ENCODE measurements around the gene DUSP28. TPM values are rescaled to one million over a fixed set of nuclear protein-coding genes. Genes with fewer than 3 reads are reported as not detected.

The DUSP28 gene
- total RNA-seq, 1 experiment from 2014 or later = 10.7 TPM

DNA sequence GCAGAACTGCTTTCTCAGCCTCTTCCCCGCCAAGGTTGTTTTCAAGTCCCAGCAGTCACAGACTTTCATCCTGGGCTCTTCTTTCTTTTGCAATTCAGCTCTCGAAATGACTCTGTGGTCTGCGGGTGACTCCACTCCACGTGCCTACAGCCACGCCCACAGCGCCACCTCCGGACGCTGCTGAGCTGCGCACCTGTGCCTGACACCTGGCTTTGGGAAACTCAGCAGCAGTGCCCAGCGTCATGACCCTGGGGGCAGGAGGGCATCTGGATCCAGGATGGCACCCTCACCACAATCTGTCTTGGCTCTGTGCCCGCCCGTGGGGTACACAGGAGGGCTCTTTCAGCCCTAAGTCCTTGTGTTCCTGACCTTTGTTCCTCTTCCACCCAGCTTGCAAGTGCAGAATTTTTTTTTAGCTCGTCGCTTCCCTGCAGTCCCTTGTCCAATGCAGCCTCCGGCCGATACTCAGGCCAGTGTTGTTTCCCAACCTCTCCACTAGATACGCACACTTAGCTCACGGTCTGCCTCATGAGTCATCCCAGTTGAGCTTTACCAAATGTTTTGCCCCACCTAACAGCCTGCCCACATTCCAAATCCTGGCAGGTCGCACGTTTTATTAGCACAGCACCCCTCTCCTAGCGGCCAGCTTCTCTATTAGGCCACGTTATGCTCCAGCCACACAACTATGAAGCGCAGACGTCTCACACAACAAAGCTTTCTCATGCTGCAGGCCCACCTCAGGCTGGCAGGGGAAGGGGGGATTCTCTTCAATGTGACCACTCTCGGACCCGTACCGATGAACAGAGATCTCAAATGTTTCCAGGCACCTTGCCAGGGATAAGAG lies 19.8 kb downstream of the DUSP28 start:
- peaks cover 22% of the 10 kb centered on the region for H3K4me1 ChIP-seq (ENCODE audit: control insufficient read depth, insufficient read depth, low read length)
- H3K9me3 ChIP-seq (ENCODE audit: control insufficient read depth, insufficient read depth, low read depth, low read length) = no peaks in the 10 kb centered on the region; the same call in 1 of the 2 replicates
- no peaks in the 10 kb centered on the region for H3K27me3 ChIP-seq (ENCODE audit: control insufficient read depth, insufficient read depth, low read length)
- DNase-seq (ENCODE audit: low read depth, low spot score) (no peak), ATAC-seq (peak; percentile 74)
- CTCF ChIA-PET = interaction anchor here (0.7 to 1.0 kb wide), 2 partner anchors 66 to 142 kb away, joined by 3 read pairs; no protein-coding TSS in a partner anchor
- POLR2A ChIA-PET = no interaction called here
- H3K27ac ChIP-seq (ENCODE audit: low read length) = peak overlapping the region; percentile 54
- in situ Hi-C loops (cut with HindIII; ENCODE audit: low pct_unique_long_range_greater_than_20kb, low sequenced_read_pairs) = no loop called here
- TF ChIP-seq POLR2AphosphoS5 (IDR thresholded peaks at IDR 0.05; ENCODE audit: low read depth, low read length) (no peak), SIN3A (IDR thresholded peaks at IDR 0.05; ENCODE audit: borderline replicate concordance, insufficient read depth, low read depth, low read length) (no peak), TCF7L2 (IDR thresholded peaks at IDR 0.05; ENCODE audit: low read depth, low read length) (no peak), CTCF (IDR thresholded peaks at IDR 0.05) (no peak; the same call in 1 of the 2 replicates)
- TF ChIP-seq, protein P1, sequence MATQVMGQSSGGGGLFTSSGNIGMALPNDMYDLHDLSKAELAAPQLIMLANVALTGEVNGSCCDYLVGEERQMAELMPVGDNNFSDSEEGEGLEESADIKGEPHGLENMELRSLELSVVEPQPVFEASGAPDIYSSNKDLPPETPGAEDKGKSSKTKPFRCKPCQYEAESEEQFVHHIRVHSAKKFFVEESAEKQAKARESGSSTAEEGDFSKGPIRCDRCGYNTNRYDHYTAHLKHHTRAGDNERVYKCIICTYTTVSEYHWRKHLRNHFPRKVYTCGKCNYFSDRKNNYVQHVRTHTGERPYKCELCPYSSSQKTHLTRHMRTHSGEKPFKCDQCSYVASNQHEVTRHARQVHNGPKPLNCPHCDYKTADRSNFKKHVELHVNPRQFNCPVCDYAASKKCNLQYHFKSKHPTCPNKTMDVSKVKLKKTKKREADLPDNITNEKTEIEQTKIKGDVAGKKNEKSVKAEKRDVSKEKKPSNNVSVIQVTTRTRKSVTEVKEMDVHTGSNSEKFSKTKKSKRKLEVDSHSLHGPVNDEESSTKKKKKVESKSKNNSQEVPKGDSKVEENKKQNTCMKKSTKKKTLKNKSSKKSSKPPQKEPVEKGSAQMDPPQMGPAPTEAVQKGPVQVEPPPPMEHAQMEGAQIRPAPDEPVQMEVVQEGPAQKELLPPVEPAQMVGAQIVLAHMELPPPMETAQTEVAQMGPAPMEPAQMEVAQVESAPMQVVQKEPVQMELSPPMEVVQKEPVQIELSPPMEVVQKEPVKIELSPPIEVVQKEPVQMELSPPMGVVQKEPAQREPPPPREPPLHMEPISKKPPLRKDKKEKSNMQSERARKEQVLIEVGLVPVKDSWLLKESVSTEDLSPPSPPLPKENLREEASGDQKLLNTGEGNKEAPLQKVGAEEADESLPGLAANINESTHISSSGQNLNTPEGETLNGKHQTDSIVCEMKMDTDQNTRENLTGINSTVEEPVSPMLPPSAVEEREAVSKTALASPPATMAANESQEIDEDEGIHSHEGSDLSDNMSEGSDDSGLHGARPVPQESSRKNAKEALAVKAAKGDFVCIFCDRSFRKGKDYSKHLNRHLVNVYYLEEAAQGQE (IDR thresholded peaks at IDR 0.05; ENCODE audit: insufficient read depth in 1 of 2, low read depth in 2 of 2, low read length in 1 of 2) = no peak
- no peaks in the 10 kb centered on the region; the same call in 1 of the 2 replicates for H3K36me3 ChIP-seq (ENCODE audit: control insufficient read depth, insufficient read depth, low read length)
- no TSS peak for BruUV-seq (replicated peaks)
- intact Hi-C loops (cut with micrococcal nuclease; ENCODE audit: unreplicated experiment) = no loop called here
- no peak overlapping the region for H3K4me3 ChIP-seq (ENCODE audit: low read depth in 2 of 2, low read length in 2 of 2)

- H3K27me3 ChIP-seq (ENCODE audit: control insufficient read depth, insufficient read depth, low read length) = no peaks in the 10 kb centered on the region
- H3K4me1 ChIP-seq (ENCODE audit: control insufficient read depth, insufficient read depth, low read length) = peaks cover 27% of the 10 kb centered on the region
- H3K9me3 ChIP-seq (ENCODE audit: control insufficient read depth, insufficient read depth, low read depth, low read length) = no peaks in the 10 kb centered on the region; the same call in 1 of the 2 replicates
- no peak overlapping the region for H3K27ac ChIP-seq (ENCODE audit: low read length)
- ChIA-PET POLR2A (no interaction called here), CTCF (no interaction called here)
- H3K36me3 ChIP-seq (ENCODE audit: control insufficient read depth, insufficient read depth, low read length) = peaks cover 5% of the 10 kb centered on the region; the same call in 1 of the 2 replicates
- in situ Hi-C loops (cut with HindIII; ENCODE audit: low pct_unique_long_range_greater_than_20kb, low sequenced_read_pairs) (no loop called here), intact Hi-C loops (cut with micrococcal nuclease; ENCODE audit: unreplicated experiment) (no loop called here)
- no peak for TF ChIP-seq POLR2AphosphoS5 (IDR thresholded peaks at IDR 0.05; ENCODE audit: low read depth, low read length)
- TF ChIP-seq, protein P1 (IDR thresholded peaks at IDR 0.05; ENCODE audit: insufficient read depth in 1 of 2, low read depth in 2 of 2, low read length in 1 of 2) = no peak
- no peak for TF ChIP-seq TCF7L2 (IDR thresholded peaks at IDR 0.05; ENCODE audit: low read depth, low read length)
- TF ChIP-seq CTCF (IDR thresholded peaks at IDR 0.05) = no peak
- no peak for TF ChIP-seq SIN3A (IDR thresholded peaks at IDR 0.05; ENCODE audit: borderline replicate concordance, insufficient read depth, low read depth, low read length)
- no peak overlapping the region for H3K4me3 ChIP-seq (ENCODE audit: low read depth in 2 of 2, low read length in 2 of 2)
- BruUV-seq (replicated peaks) = no TSS peak
- ATAC-seq (no peak), DNase-seq (ENCODE audit: low read depth, low spot score) (no peak)
Observed at GRCh38 chr2:240581811-240582210, 21.7 kb downstream of the DUSP28 start.

Data from Panc1 (cell line).